Activated naive CD4-positive, alpha-beta T cell treated with anti-CD3 and anti-CD28 coated beads, Interleukin-2, amount 50 U/mL, for 16 hours (primary cell): ENCODE measurements around the gene BANK1.
"Not testable (repeated sequence)": the region's sequence is repeated elsewhere in the genome, so short reads cannot be mapped to it uniquely, and the experiment has no call there.

Source experiments
- DNase-seq: peaks from one replicate; pipeline ENCODE4 v3.0.0-alpha.2; 2020

BANK1 gene

DNA sequence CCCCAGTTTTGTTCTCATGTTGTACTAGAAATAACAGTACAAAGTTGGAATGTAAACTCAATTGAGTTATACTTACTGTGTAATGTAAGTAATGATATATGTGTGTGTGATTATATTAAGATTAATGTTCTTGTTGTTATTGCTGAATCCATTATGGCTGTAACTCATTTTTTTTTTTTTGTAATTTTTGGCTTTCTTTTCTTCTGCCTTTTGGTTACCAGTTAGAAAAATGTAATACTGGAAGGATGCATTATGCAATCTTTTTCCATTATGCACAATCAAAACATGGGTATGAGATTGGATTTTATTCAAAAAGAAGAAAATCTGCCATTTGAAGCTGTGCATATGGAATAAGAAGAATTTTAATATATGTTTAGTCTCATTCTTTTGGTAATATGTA, 34.0 kb downstream of the BANK1 start:
- no peak for DNase-seq

DNA sequence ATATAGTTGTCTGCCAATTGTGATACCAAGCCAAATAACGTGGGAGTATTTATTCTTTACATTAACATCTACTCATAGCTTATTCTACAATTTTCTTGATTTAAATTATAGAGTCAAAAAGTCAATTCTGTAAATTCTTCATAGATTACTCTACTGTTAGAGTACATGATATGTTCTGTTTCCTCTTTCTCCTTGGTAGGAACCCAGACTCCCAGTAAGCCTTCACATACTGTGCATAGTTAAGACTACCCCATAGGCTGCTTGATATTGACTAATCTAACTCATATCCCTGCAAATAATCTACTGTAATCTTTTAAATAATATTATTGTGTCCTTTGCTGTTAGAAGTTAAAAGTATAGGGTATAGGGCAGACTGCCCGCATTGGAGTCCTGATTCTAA, 35.4 kb downstream of the BANK1 start:
- no peak for DNase-seq

DNA sequence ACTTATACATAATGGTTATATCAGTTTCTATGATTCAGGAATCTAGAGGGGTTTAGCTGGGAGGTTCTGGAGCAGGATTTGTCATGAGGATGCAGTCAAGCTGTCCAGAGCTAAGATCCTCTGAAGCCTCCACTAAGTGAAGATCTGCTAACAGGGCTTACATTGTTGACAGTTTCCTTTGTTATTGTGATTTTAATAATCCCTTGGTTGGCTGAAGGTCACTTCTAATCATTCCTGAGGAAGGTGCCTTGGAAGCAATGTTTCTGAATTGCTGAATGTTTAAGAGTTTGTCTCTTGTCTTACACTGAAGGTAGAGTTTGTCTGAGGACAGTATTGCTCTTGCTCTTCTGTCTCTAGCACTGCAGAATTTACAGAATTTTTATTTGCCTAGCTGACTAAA, 41.3 kb downstream of the BANK1 start:
- DNase-seq, result no peak

DNA sequence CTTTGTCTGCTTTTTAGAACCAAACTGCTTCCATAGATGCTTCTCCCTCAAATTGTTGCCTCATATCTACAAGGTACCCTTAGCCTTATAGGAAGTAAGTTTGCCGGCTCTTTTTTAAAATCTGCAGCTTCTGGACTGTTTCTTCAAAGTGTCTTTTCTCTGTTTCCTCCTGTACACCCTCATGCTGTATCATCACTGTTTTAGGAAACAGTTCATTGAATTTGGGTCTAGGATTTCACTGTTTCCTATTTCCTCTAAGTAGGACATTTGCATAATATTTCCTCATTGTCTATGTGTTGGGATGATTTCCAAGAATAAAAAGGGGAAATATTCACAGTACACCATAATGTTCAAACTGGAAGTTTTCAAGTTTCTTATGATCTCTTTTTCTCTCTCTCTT, 43.0 kb downstream of the BANK1 start:
- no peak for DNase-seq

DNA sequence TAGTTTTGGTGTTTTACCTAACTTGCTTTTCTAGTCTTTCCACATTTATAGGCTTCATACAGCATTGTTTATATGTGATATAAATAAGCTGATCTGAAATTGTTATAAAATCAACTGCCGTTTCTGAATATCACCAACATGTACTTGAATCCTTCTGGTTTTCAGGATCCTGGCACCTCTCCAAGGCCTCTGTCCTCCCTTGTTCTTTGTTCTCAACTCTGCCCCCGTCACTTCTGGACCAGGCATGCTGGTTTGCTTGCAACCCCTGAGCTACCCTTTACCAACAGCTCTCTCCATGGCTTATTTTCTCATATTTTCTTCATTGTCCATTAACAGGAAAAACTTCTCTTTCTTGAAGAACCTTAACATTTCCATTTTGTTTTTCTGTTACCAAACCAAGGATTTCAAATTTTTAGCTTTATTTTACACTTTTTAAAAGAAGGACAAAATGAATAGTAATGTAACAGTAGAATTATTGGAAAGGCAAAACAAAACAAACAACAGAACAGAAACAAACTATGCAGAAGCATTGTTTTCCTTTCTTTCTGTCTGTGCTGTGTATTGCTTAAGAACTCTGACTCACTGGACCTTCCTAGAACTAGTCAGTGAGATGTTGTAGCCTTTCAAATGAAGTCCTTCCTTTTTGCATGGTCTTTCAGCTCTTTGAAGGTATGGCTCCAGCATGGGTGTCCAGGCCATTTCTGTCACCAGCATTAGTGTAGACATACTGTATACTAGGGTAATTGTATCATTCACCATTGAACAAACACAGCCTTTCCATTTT, 44.8 kb downstream of the BANK1 start:
- DNase-seq, result no peak

DNA sequence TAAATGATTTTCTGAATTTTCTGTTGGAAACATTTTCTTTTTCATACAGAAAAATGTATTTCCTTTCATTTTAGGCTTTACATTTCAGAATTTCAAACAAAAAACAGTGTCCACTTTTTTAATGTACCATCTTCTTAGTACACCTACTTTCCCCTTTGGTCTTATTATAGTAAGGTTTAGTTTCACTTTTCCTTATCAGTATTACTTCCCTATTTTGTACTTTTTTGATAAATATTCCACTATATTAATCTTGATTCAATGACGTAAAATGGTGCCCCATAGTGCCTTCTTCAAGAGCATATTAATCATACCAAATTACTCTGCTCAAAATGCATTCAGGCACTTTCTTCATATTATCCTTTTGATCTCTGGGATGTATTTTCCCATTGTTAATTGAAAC, 52.5 kb downstream of the BANK1 start:
- no peak for DNase-seq

DNA sequence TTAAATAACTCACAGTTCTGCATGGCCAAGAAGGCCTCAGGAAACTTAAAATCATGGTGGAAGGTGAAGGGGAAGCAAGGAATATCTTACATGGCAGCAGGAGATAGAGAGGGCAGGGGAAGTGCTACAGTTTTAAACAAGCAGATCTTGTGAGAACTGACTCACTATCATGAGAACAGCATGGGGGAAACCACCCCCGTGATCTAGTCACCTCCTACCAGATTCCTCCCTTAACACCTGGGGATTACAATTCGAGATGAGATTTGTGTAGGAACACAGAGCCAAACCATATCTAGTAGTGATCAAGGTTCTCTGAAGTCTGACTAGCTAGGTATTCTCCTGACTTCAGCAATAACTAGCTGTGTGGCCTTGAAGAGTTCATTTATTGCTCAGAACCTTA, 56.0 kb downstream of the BANK1 start:
- DNase-seq, result no peak

DNA sequence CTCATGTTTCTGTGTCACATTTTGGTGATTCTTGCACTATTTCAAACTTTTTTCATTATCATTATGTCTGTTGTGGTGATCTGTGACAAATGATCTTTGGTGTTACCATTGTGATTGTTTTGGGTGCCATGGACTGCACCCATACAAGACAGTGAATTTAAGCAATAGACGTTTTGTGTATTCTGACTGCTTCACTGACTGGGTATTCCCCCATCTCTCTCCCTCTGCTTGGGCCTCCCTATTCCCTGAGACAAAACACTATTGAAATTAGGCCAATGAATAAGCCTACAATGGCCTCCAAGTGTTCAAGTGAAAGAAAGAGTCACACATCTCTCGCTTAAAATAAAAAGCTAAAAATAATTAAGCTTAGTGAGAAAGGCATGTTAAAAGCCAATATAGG, 60.2 kb downstream of the BANK1 start:
- no peak for DNase-seq

DNA sequence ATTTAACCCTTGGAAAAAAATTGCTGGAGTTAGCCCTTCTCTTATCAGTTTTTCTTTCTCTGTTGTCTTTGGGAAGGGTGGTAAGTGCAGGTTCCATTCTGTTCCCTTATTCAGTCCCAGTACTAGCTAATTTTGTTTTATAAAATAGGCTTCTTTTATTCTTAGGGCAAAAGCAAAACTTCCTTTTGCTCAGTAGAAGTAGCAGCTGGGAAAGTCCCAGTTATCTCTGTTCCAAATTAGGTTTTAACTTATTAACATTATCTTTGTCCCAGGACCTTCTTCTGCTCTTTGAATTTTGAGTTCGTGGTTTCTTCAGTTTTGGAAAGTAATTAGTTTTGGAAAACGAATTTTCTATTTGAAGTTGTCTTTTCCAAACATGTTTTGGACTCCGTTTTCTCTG, 61.1 kb downstream of the BANK1 start:
- DNase-seq, result no peak

DNA sequence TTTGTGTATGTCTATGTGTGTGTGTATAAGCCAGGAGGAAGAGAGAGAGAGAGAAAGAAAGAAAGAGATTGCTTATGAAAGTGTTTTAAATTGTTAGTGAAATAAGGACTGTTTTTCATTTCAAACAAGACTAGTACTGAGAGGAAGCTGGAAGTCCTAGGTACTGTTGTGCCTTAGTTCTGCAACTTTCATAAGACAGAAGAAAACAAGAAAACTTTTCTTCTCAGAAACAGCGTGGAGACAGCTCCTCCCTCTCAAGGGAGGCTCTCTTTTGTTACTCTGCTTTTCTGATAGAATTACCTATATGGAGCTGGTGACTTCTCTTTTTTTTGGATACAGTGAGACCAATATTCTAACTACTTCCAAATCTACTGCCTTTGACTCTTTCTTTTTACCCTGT, 62.5 kb downstream of the BANK1 start:
- DNase-seq, result no peak

DNA sequence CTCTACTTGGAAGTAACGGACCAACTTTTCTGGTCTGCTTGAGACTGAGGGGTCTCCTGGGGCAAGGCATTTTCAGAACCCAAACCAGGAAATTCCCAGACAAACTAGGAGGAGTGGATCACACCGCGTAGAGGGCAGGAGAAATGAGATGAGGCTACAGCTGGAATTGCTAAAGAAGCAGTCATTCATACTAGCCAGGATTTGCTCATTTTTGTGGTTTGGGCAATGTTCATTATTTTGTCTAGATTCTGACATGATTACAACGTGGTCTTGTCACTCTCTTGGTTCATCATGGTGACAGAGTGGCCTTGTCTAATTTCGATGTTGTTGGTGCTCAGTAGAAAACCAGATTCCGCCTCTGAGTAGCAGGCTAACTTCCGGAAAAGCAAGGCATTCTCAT, 63.2 kb downstream of the BANK1 start:
- DNase-seq, result no peak

DNA sequence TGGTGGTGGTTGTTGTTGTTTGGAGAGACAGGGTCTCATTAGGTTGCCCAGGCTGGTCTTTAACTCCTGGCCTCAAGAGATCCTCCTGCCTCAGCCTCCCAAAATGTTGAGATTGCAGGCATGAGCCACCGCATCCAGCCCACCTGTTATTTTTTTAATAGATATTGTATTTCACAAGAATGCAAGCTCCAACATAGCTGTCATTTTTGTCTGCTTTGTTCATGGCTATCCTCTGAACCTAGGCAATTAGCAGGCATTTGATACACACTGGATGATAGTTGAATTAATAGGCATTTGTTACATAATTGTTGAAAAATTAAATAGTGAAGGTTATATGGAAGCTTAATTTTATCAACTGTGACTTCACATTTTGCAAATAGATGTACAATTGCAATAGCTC, 64.7 kb downstream of the BANK1 start:
- DNase-seq, result no peak

DNA sequence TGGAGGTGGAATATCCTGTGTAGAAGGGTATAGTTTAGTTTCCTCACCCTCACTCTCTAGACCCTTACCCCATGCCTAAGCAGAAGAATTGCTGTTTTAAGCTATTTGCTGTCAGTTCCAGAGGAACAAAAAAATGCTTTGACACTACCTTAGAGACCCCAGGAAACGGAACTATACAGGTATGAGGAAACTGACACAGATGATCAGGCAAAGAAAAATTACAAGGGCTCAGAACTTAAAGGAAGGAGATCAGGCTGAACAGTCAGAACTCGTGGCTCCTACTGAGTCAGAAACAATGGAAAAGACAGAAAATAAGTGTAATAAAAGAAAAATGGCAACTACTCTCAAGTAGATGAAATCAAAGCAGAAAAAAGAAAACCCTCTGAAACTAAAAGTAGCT, 65.6 kb downstream of the BANK1 start:
- DNase-seq, result no peak

DNA sequence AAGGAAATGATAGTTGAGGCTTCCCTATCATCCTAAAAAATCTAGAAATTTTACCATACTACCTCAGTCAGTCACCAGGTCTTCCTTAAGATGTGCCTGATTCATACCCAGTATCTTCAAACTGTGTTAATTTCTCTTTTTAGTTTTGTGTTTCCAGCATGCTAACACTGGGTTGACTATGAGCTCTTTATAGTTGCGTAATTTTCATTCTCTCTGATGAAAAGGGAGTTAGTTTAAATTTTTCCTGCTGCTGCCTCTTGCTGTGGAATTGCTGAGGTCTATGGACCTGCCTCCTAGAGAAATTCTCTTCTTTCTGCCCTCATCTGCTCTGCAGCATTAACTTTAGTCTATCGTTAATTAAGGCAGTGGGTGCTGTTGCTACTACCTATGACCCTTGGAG, 66.6 kb downstream of the BANK1 start:
- DNase-seq, result no peak

DNA sequence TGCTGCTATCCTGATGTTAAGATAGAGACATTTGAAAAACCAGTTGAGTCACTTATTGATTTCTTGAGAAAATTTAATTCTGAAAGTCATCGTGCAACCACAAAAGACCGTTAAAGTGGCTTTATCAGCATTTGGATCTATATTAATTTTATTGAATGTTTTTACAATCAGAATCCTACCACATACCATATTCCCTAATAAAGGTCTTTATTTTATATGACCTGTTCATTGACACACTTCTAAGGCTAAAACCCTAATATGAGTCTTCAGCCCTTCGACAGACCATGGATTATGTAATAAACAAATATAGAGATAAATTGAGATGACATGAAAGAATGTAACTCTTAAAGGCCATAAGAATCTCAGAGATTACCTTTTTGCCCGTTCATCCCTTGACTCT, 68.1 kb downstream of the BANK1 start:
- DNase-seq, result no peak

DNA sequence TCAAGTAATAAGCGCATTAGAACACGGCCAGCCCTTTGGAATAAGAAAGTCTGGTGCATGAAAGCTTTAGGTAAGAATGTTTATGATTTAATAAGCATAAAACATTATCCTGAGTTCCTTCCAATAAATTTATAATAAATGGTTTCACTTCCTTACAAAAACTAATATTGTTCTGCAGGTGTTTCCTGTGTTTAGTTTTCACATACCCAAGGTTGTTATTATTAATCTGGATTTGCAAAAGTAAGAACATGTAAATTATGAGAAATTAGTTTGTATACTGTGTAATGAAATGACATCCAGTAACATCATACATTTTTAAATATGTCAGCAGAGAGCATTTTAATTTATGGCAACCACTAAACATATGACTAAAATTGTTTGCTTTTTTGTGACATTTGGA, 72.1 kb downstream of the BANK1 start:
- no peak for DNase-seq

DNA sequence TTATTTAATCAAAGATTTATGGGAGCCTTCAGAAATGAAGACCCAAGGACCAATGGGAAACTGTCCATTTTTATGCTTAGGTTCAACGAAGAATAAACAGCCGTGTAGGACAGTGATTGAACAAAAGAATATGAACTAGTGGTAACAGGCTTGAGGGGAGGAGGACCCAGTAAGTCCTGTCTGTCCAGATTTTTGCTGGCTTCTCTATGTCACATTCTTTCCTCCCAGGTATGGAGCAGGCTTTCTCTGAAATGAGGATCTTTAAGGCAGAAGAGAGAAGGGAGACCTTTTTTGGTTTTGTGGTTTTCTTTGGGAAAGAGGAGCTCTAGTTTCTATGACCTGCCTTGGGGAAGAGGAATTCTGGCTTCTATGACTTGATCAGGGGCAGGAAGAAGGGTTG, 74.1 kb downstream of the BANK1 start:
- DNase-seq, result no peak

DNA sequence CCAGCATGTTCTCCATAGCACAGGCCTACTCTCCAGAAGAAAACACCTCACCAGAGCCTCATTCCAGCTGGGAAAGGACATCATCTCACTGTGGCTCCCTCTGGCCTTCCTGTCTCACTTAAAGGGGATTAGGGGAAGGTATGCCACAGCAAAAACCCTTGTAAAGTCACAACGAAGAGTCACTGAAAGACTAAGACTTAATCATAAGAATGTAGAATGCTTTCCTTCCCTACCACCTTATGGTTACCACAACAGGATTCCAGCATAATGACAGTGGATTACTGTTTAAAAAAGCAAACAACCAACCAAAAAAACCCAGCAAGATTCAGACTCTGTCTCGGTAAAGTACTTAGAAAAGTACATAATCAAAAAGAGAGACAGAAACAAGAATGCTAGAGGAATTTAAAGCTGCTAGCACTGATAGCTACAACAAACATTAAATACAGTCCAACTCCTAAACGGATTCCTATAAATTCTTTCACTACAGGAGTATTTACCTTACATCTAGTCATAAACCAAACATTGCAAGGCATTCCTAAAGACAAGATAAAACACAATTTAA, 75.1 kb downstream of the BANK1 start:
- no peak for DNase-seq

DNA sequence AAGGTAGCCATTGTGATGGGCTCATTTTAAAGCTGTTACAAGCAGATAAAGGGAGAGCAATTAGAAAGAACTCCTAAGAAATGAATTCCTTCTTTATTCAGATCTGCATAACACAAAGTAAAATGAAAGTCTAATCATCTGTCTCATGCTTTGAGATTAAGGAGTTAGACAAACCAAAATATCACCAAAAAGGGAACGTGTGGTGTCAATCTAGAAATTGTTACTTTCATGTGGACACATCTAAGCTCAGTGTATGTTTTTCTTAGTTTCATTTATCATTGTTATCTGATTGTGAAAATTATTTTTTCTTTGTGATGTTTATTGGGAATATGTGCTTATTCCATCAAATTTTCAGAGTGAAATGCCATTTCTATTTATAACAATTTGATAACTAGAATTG, 80.3 kb downstream of the BANK1 start:
- no peak for DNase-seq

DNA sequence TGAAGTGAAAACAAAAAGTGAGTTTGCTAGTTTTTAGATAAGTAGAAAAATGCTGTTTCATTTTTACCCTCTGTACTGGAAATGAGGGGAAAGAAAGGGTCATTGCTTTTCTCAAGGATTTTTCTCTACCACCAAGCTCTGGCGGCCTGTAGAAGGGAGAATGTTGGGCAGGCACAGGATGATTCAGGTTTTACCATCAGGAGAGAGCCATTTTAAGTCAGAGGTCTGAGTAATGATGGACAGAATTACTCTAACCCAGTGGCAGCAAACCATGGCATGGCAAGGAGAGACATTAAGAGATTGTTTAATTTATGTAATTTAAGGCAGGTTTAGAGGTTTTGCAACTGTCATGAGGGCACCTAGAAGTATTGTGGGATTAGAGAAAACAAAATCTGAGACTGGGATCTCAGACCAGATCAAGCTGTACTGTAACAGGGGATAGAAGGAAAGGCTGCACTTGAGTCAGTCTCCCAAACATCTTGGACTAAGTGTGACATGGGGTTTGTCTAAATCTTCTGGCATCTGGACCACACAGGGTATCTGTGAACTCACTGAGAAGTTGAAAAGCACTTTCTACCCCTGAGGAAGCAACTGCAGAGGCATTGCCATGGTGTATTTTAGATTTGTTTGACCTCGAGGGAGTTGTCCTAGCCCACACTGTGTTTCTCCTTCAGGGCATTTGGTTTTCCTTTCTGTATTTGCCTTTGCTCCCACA, 81.6 kb downstream of the BANK1 start:
- DNase-seq, result no peak

DNA sequence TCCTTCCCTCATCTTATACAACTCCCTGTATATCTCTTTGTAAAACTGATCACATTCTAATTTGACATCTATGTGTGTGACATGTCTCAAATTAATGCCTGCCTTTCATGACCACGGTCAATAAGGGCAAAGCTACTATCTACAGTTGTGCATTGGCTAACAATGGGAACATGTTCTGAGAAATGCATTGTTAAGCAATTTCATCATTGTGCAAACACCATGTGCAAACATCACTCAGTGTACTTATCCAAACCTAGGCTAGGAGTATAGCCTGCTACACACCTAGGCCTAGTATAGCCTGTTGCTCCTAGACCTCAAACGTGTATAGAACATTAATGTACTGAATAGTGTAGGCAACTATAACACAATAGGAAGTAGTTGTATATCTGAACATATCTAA, 95.0 kb downstream of the BANK1 start:
- DNase-seq, result no peak

DNA sequence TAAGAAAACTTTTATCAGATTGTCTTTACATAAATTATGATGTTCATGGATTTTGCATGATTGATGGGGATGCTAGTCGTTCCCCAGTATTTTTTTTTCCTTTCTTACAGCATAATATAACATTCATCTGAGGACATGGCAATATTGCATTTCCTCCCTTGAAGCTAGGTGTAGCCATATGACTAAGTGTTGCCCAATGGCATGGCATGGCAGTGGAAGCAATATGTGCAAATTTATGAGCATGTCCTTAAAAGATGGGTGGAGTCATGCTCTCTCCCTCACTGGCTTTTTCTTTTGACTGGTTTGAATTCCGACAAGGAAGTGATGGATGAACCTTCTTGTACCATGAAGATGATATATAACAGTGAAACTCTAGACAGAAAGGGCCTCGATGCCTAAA, 96.3 kb downstream of the BANK1 start:
- DNase-seq, result no peak

DNA sequence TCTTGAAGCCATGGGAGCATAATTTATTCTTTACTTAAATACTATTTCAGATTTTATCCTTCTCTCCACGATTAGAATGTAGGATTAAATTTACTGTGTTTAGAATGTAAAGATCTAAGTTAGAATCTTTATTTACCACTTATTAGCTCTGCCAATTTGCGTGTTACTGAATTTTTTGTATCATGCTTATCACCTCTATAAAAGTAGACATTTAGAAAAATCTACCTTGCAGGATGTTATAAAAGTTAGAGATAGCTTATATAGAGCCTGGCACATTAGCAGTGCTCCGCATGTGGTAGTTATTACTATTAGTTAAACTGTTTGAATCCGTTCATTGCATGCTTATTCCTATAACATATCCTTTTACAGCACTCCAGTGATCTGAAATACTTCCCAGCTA, 97.9 kb downstream of the BANK1 start:
- no peak for DNase-seq

DNA sequence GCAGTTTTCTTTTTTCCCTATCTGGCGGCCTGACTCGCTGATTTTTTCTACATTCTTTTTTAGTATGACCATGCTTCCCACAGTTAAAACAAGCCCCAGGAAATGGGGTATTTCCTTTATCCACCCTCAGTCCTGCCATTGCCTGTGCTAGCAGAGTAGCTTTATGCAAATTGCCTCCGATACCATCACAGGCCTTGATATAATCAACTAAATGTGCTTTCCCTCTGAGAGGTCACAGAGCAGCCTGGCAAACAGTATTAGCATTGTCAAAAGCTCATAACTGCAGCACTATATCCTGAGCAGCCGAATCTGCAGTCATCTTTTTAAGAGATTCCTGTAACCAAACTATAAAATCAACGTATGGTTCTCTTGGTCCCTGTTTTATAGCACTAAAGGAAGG, 115.0 kb downstream of the BANK1 start:
- not testable (repeated sequence) for DNase-seq
